Posterior cingulate gyrus (tissue), 11 donors: Measurements from ENCODE around the gene SERPIND1.

ENCODE experiments used
- DNase-seq, 10 donors: peaks; one replicate each; pipeline versions ENCODE4 v3.0.0 to v3.0.0-alpha.2; 2020 to 2021; ENCODE audit warnings: mixed read lengths in 3 of 10
- intact Hi-C: fragments of 100-400 bp; cut with DNase I; formaldehyde crosslinking; loops from one replicate; pipeline ENCODE4 v1.15.1; 2023

SERPIND1 gene

GRCh38 chr22:20746431-20747189 is 27.3 kb upstream of the SERPIND1 start:
- DNase-seq: peak in 1 of 10 donors; percentile 64
- intact Hi-C loops: no loop called here

- intact Hi-C loops: no loop called here
- DNase-seq: peak in 1 of 10 donors; percentile 8
These were observed 26.7 kb upstream of the SERPIND1 start for GRCh38 chr22:20747223-20747622.

- peak in 1 of 10 donors; percentile 35 for DNase-seq
- intact Hi-C loops: no loop called here
These were observed 25.8 kb upstream of the SERPIND1 start for GRCh38 chr22:20748082-20748481.

- intact Hi-C loops: no loop called here
- DNase-seq: peak in 2 of 10 donors; percentile 34 to 56
These were observed 25.0 kb upstream of the SERPIND1 start for GRCh38 chr22:20748731-20749428.

GRCh38 chr22:20749453-20749852 is 24.5 kb upstream of the SERPIND1 start:
- DNase-seq: peak in 2 of 10 donors; percentile 59 to 78
- intact Hi-C loops: no loop called here

- peak in 9 of 10 donors; percentile 49 to 94 (median 66) for DNase-seq
- intact Hi-C loops: no loop called here
These were observed 23.3 kb upstream of the SERPIND1 start for GRCh38 chr22:20750461-20751184.

- peak in 1 of 10 donors; percentile 62 for DNase-seq
- intact Hi-C loops: no loop called here
These were observed 22.6 kb upstream of the SERPIND1 start for GRCh38 chr22:20751185-20751851.

GRCh38 chr22:20752104-20752741 is 21.7 kb upstream of the SERPIND1 start:
- DNase-seq: no peak
- intact Hi-C loops: no loop called here

GRCh38 chr22:20752873-20753272 is 21.0 kb upstream of the SERPIND1 start:
- no peak for DNase-seq
- intact Hi-C loops: no loop called here

GRCh38 chr22:20756846-20757245 is 17.1 kb upstream of the SERPIND1 start:
- no peak for DNase-seq
- intact Hi-C loops: no loop called here

GRCh38 chr22:20758688-20759087 is 15.2 kb upstream of the SERPIND1 start:
- intact Hi-C loops: no loop called here
- no peak for DNase-seq

GRCh38 chr22:20760084-20760483 is 13.8 kb upstream of the SERPIND1 start:
- intact Hi-C loops: no loop called here

GRCh38 chr22:20761536-20761935 is 12.4 kb upstream of the SERPIND1 start:
- no peak for DNase-seq
- intact Hi-C loops: no loop called here

More at GRCh38 chr22:20760084-20760483, 13.8 kb upstream of the SERPIND1 start:
- no peak for DNase-seq

- intact Hi-C loops: no loop called here
- DNase-seq: no peak
These were observed 11.6 kb upstream of the SERPIND1 start for GRCh38 chr22:20762233-20762796.

GRCh38 chr22:20763630-20764470 is 10.1 kb upstream of the SERPIND1 start:
- no peak for DNase-seq
- intact Hi-C loops: no loop called here

- intact Hi-C loops: no loop called here
These were observed 9.5 kb upstream of the SERPIND1 start for GRCh38 chr22:20764471-20764720.

GRCh38 chr22:20764729-20765128 is 9.2 kb upstream of the SERPIND1 start:
- intact Hi-C loops: no loop called here
- DNase-seq: no peak

More at GRCh38 chr22:20764471-20764720, 9.5 kb upstream of the SERPIND1 start:
- DNase-seq: no peak

- intact Hi-C loops: no loop called here
- no peak for DNase-seq
These were observed 8.0 kb upstream of the SERPIND1 start for GRCh38 chr22:20765938-20766337.

- intact Hi-C loops: no loop called here
These were observed 7.4 kb upstream of the SERPIND1 start for GRCh38 chr22:20766530-20766929.

More at GRCh38 chr22:20766530-20766929, 7.4 kb upstream of the SERPIND1 start:
- DNase-seq: no peak
